Glomerular endothelial cell (primary cell): ENCODE measurements around the gene TRIM62. TPM values are rescaled to one million over a fixed set of nuclear protein-coding genes. Genes with fewer than 3 reads are reported as not detected.
"Not testable (repeated sequence)": the region's sequence is repeated elsewhere in the genome, so short reads cannot be mapped to it uniquely, and the experiment has no call there.

Experiments used
- DNase-seq: peaks from one replicate; pipeline ENCODE4 v3.0.0-alpha.2; 2011; ENCODE audit warnings: low read depth, low spot score; ENCODE audit errors: extremely low read depth
- total RNA-seq: library from RNA; depleted of rRNA; stranded (reverse); fragments of >200 nt; gene quantifications from 2 replicates; pipeline ENCODE4 v1.2.3, GENCODE V29; 2015

The TRIM62 gene
- total RNA-seq, 1 donor from 2014 or later, result 10.3 TPM

DNA sequence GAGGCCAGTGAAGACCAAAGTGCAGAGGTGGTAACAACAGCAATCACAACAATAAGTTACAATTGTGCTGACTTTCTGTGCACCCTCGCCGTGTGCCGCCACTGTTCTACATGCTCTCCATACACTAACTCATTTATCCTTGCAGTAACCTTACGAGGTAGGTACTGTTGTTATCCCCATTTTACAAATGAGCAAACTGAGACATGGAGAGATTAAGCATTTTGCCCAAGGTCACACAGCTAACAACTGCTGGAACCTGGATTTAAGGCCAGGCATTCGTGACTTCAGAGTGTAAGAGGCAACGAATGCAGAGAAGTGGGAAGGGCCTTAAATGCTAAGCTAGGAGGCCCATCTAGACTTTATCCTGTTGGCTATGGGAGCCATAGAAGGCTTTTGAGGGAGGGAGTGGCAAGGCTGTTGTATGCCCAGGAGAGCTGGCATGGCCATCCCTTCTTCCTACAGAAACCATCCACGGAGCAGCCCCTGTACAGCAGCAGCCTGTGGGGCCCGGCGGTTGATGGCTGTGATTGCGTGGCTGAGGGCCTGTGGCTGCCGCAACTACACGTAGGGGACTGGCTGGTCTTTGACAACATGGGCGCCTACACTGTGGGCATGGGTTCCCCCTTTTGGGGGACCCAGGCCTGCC, 64.3 kb downstream of the TRIM62 start:
- DNase-seq, result no peak

DNA sequence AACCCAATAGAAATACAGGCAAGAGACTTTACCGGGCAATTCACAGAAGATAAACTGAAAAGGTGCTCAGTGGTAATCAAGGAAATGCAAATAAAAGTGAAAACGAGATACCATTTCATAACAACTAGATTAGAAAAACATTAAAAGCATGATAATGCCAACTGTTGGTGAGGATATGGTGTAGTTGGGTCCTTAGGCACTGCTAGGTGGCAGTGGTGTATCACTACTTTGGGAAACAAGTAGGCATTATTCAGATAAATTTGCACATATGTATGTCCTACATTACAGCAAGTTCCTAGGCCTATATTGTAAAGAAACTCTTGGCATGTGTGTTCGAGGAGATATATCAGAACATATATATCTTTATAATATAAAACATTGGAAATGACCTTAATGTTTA, 69.9 kb downstream of the TRIM62 start:
- no peak for DNase-seq

GRCh38 chr1:33110477-33110876, 71.4 kb downstream of the TRIM62 start:
- DNase-seq, result no peak

- DNase-seq, result not testable (repeated sequence)
Measured at GRCh38 chr1:33100119-33100415, 81.8 kb downstream of the TRIM62 start.

- DNase-seq, result no peak
Measured at GRCh38 chr1:33099290-33100118, 82.3 kb downstream of the TRIM62 start.

GRCh38 chr1:33098371-33098770, 83.5 kb downstream of the TRIM62 start:
- no peak for DNase-seq

DNA sequence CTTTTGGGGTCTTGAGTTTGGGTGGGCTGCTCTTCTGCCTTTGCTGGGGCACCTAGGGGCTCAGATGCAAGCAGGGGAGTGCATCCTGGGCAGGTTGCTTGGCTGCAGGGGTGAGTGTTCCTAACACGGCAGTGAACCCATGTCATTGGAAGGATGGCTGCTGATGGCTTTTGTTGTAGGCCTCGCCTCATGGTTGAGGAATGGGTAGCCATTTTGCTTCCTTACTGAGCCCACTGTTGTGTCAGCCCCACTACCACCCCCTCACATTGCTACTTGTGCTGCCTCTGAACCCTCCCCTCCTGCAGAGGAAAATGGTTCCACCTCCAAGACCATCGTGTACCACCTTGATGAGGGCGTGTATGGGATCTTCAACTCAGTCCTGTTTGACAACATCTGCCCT, 84.1 kb downstream of the TRIM62 start:
- DNase-seq, result no peak

- DNase-seq, result no peak
Measured at GRCh38 chr1:33097137-33097611, 84.7 kb downstream of the TRIM62 start.

DNA sequence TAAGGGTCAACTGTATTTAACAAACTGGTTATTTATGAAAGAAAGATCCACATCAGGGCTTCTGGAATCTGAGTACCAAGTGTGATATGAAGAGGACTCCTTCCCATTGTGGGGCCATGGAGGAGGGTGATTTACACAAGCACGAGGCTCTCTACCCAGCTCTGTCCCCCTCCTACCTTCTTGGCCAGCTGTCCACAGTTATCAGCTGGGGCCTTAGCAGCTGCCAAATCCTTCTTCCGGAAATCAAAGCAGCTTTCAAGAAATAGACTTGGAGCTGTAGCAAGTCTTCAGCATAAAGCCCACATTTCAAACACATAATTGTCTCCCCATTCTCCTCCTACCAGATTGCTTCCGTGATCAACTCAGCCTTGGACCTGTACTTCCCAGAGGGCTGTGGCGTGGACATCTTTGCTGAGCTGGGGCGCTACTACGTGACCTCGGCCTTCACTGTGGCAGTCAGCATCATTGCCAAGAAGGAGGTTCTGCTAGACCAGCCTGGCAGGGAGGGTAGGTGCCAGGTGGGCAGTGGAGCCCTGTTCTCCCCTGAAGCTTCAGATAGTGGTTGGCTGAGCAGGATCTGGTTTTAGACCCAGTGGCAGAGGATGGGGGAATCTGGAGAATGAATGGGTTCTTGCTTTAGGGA, 85.4 kb downstream of the TRIM62 start:
- no peak for DNase-seq

Other genes starting within 250 kb of the TRIM62 start
- 37.7 and 49.0 TPM in 2 replicates for gene RNF19B, start 217.2 kb downstream of the TRIM62 start, total RNA-seq
- 112 and 151 TPM in 2 replicates for gene AK2, start 145.2 kb downstream of the TRIM62 start, total RNA-seq
- gene AZIN2, start 100.9 kb downstream of the TRIM62 start, total RNA-seq, result 4.7 and 5.1 TPM in 2 replicates
- gene ZNF362, start 74.4 kb upstream of the TRIM62 start, total RNA-seq, result 15.8 and 30.3 TPM in 2 replicates
- gene A3GALT2, start 139.1 kb upstream of the TRIM62 start, total RNA-seq, result not detected in 2 replicates
- 144 and 162 TPM in 2 replicates for gene PHC2, start 249.1 kb upstream of the TRIM62 start, total RNA-seq